Activated T-helper 1 cell treated with anti-CD3 and anti-CD28 coated beads, Interleukin-2, amount 50 U/mL, for 16 hours (primary cell): ENCODE results near the gene MCRIP2.

Experiments used
- DNase-seq, 2 donors: peaks; one replicate each; pipeline ENCODE4 v3.0.0-alpha.2; 2020; ENCODE audit warnings: low read depth in 1 of 2, low spot score in 1 of 2

Gene MCRIP2

DNA sequence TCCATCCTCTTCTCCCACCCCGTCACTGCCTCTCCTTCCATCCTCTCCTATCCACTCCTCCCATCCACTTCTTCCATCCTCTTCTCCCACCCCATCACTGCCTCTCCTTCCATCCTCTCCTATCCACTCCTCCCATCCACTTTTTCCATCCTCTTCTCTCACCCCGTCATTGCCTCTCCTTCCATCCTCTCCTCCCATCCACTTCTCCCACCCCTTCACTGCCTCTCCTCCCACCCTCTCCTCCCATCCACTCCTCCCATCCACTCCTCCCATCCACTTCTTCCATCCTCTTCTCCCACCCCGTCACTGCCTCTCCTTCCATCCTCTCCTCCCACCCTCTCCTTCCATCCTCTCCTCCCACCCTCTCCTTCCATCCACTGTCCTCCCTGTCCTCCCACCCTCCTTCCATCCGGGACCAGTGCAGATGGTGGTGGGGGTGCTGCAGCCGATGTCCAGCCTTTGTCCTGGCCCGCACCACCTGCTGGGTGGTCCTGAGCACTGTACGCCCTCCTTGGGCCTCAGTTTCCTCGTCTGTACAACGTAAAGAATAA is 9.7 kb upstream of the MCRIP2 start:
- no peak for DNase-seq

DNA sequence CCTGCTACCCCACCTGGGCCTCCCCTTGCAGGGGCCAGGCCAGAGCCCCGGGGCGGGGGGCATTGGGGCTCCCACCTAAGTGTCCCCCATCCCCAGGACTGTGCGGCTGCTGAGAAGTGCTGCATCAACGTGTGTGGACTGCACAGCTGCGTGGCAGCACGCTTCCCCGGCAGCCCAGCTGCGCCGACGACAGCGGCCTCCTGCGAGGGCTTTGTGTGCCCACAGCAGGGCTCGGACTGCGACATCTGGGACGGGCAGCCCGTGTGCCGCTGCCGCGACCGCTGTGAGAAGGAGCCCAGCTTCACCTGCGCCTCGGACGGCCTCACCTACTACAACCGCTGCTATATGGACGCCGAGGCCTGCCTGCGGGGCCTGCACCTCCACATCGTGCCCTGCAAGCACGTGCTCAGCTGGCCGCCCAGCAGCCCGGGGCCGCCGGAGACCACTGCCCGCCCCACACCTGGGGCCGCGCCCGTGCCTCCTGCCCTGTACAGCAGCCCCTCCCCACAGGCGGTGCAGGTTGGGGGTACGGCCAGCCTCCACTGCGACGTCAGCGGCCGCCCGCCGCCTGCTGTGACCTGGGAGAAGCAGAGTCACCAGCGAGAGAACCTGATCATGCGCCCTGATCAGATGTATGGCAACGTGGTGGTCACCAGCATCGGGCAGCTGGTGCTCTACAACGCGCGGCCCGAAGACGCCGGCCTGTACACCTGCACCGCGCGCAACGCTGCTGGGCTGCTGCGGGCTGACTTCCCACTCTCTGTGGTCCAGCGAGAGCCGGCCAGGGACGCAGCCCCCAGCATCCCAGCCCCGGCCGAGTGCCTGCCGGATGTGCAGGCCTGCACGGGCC is 8.9 kb upstream of the MCRIP2 start:
- DNase-seq: no peak

DNA sequence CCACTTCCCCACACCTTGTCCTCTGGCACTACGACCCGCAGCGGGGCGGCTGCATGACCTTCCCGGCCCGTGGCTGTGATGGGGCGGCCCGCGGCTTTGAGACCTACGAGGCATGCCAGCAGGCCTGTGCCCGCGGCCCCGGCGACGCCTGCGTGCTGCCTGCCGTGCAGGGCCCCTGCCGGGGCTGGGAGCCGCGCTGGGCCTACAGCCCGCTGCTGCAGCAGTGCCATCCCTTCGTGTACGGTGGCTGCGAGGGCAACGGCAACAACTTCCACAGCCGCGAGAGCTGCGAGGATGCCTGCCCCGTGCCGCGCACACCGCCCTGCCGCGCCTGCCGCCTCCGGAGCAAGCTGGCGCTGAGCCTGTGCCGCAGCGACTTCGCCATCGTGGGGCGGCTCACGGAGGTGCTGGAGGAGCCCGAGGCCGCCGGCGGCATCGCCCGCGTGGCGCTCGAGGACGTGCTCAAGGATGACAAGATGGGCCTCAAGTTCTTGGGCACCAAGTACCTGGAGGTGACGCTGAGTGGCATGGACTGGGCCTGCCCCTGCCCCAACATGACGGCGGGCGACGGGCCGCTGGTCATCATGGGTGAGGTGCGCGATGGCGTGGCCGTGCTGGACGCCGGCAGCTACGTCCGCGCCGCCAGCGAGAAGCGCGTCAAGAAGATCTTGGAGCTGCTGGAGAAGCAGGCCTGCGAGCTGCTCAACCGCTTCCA is 8.1 kb upstream of the MCRIP2 start:
- no peak for DNase-seq

DNA sequence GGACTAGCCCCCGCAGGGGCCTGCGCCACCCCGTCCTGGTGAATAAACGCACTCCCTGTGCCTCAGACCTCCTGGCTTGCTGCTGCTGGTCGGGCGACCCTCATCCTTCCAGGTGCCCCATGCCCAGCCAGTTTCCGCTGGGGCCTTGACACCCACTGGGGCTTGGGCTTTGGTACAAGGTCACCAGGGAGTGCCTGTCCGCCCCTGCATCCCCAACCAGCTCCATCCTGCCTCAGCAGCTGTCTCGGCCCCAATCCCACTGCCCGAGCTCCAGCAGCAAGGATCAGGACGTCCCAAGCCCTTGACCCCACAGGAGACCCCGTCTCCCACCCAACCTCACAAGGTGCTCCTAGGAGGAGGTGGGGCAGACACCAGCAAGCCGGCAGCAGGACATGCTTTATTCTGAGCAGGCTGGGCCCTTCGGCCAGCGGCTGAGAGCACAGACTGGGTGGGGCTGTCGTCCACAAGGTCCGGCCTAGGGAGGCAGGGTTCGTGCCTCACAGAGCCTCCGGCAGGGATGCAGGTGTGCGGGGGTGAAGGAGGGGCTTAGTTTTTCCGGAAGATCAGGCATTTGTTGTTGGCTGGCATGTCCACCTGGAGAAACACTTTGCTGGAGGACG is 7.5 kb upstream of the MCRIP2 start:
- no peak for DNase-seq

DNA sequence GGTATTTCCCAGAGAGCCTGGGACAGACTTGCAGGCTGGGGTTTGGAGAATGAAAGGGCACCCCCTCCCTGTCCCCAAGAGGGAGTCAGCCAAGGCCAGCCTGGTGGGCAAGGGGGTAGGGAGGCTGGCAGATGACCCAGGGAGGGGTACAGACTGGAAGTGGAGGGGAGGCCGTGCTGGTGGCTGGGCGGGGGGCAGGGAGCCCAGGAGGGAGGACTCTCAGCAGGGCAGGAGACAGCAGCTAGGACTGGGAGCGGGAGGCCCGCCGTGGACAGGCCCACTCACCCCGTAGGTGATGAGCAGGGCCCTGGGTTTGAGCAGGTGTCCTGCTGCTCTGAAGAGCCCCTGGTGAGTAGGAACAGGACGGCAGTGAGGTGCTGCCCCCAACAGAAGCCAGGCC is 6.6 kb upstream of the MCRIP2 start:
- DNase-seq: no peak

DNA sequence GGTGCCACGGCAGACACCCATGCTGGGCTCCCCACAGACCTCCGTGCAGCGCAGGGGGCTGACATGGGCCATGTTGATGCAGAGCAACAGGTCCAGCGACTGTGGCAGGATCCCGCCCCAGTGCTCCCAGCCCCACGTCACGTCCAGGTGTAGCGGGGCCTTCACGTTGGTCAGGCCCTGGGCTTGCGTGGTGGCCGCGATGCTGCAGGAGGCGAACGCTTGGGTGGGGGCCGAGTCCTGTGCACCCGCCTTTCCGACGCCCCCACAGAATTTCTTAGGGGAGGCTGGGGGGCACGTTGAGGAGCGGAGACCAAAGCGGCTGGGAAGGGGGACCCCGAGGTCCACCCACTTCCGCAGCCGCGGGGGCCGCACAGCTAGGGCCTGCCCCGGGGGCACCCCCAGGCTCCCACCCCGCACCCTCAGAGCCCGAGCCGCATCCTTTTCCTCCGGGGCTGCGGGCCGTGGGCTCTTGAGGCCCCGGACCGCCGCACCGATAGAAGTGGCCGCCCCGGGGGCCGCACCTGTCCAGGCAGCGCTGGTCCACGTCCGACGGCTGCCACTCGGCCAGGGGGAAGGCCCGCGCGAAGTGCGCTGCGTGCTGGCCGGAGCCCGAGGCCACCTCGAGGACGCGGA is 5.9 kb upstream of the MCRIP2 start:
- no peak for DNase-seq

DNA sequence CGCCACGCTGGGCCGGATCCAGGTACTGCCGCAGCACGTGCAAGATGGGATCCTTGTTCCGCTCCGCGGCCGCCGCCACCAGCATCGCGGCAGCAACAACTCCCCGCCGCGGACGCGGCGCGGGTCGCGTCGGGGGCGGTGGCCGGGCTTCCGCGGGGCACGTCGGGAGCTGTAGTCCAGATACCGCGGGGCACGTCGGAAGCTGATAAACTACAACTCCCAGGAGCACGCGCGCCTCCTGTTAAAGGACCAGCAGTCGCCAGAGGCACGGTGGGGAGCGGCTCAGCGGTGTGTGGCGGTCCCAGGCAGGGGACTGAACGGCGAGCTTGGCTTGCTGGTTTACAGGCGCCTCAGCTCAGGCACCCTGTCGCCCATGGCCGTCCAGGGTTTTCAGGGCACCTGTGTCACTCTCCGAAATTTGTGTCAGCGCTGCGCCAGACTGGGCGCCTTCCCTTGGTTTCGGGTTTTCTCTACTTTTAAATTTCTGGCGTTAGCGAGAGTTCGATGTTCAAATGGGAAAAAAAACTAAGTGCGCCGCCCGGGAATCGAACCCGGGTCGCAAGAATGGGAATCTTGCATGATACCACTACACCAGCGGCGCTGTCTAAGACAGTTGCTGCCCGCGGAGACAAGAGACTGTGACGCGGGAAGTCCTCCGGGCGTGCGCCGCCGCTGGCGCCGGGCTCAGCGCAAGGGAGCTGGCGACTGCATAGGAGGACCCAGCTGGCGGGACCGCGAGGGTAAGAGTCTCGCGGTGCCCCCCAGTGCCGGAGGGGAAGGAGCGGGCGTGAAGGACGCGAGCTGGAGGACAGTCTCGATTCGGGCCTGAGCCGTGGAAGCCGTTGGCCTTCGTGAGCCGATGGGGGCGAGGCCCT is 5.2 kb upstream of the MCRIP2 start, which contains the start of gene METTL26:
TSS of gene METTL26 (minus strand) at position 100 of the 875 bp plus-strand sequence. CDS start at position 85, 15 bp downstream.
- DNase-seq: peak; percentile 83 to 87

DNA sequence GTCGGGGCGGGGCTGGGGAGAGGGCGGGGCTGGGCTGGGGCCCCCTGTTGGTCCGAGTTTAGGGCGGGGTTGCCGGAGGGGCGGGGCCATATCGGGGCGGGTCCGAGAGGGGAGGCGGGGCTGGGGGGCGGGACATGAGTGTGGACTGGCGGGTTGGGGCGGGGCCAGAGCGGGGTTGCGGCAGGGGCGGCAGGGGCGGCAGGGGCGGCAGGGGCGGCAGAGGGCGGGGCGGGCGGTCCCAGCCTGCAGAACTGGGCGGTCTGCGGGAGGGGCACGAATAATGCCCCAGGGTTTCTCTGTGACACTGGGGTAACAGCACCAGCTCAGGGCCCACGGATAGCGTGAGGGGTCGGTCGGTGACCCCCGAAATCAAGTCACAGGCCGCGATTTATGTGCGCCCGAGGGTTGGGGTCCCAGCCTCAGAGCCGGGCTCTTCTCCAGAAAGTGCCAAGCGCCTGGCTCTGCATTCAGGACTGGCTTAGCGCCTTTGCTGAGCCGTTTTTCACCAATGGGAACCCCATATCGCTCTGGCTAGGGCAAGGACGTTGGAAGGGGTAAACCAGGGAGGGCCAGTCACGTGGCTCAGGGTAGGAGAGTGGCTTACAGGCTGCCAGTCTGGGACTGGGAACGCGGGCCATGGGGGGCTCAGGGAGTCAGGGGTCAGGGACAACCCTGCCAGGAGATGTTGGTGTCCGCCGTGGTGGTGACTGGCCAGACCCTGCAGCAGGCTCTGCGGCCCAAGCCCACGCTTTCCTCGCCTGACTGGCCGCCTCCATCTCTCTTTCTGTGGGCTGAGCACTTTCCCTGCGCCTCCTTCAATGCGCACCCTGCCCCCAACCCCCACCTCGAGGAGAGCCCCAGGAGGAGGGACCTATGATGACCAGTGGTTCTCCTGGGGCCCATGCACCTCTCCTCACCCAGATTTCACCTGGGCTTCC is 4.3 kb upstream of the MCRIP2 start:
- DNase-seq: peak; percentile 78 to 79

DNA sequence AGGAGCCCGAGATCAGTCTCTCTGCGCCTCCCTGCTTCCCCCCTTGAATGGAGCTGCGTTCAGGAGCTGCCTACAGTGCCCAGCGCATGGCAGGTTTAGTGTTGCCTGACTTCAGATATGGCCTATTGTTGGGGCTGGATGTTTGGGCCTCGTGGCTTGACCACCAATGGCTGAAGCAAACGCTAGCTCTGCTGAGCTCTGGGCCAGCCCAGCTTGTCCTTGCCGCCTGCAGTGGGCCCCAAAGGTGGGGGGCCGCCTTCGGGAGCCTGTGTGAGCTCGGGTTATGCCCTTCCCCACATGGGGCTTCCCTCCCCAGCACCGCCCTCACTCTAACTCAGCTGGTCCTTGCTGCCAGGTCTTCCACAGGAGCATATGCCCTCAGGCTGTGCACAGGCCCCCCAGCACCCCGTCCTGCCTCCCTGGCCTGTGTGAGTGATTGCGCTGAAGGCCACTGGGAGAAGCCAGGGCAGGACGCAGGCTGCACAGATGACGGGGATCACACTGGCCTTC is 3.5 kb upstream of the MCRIP2 start:
- DNase-seq: no peak

DNA sequence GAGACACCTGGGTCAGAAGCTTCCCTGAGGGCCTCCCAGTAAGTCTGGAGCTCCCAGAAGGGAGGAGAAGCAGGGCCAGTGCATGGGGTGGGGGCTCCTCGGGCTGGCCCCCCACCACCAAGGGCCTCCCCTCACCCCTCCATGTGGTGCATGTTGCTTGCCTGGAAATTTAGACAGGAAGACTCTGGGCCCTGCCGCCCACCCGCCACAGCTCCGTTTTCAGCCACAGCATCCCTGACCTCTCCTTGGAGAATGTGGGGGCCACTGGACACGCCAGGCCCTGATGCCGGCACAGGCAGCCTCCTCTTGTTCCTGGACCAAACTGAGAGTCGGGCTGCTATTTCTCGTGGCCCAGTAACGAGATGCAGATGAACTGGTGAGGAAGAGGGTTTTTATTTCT is 2.8 kb upstream of the MCRIP2 start:
- DNase-seq: no peak

DNA sequence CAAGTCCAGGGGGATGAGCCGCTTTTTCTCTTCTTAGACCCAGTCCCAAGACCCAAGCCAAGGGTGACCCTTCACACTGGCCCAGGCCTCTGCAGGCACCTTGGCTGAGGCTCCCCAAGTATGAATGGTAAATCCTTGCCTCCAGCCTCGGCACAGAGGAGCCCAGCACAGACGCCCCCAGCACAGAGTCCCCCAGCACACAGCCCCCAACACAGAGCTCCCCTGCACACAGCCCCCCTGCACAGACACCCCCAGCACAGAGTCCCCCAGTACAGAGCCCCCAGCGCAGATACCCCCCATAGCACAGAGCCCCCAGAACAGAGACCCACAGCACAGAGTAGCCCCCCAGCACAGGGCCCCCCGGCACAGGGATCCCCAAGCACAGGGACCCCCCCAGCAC is 1.0 kb upstream of the MCRIP2 start:
- no peak for DNase-seq

DNA sequence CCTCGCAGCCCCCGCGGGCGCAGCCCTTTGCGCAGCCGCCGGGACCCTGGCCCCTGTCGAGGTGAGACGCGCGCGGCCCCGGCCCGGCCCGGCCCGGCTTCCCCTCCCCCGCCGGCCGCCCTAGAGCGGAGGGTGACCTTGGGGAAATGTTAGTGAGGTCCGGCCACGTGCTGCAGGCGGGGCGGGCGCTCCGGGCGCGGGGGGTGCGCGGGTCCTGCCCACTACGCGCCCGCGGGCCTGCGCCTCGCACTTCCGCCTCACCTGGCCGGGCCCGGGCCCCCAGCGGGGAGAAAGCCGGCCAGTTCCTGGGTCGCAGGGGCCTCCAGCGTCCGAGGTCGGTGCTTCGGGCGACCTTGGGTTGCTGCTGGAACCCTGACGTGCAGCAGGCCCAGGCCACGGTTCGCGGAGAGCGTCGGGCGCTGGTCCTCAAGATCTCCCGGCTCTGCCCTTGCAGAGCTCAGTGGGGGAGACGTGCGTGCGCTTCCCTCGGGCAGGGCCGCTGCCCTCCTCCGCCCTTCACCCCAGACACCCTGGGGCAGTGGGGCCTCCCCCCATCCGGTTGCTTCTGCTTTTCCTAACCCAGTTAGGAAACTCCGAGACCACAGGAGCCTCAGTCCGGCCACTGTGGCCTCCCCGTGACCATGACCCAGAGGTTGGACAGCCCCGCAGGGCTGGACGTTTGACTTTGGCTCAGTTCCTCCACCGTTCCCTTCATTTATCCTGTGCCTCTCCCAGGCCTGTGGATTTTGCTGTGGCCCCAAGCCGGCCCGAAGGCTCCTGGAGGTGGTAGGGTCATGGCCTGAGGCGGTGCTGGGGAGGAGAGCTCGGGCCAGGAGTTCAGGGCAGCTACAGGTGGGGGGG is 791 bp downstream of the MCRIP2 start:
- no peak for DNase-seq

DNA sequence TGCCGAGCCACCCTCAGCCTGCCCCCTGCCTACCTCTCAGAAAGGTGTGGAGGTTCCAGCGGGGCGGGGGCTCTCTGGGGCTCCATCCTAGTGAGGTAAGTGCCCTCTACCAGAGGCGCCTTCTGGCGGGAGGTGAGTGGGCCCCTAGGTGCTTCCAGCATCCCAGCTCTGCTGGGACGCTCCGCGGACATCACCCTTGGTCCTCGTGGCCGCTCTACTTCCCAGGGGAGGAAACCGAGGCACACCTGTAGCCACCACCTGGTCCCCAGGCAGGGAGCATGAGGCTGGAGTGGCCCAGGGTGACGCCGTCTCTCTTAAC is 1.4 kb downstream of the MCRIP2 start:
- DNase-seq: no peak

DNA sequence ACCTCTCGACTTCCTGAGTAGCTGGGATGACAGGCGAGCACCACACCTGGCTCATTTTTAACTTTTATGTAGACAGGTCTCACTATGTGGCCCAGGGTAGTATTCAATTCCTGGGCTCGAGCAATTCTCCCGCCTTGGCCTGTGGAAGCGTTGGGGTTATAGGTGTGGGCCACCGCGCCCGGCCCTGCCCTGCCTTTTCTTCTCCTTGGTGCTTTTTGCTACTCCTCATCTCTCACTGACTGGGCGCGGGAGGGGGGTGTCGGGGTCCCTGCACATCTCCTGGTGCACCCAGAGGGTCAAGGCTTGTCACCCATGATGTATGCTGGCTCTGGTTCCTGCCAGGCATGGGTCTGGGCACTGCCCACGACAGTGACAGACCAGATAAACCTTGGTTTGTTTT is 2.9 kb downstream of the MCRIP2 start:
- no peak for DNase-seq

DNA sequence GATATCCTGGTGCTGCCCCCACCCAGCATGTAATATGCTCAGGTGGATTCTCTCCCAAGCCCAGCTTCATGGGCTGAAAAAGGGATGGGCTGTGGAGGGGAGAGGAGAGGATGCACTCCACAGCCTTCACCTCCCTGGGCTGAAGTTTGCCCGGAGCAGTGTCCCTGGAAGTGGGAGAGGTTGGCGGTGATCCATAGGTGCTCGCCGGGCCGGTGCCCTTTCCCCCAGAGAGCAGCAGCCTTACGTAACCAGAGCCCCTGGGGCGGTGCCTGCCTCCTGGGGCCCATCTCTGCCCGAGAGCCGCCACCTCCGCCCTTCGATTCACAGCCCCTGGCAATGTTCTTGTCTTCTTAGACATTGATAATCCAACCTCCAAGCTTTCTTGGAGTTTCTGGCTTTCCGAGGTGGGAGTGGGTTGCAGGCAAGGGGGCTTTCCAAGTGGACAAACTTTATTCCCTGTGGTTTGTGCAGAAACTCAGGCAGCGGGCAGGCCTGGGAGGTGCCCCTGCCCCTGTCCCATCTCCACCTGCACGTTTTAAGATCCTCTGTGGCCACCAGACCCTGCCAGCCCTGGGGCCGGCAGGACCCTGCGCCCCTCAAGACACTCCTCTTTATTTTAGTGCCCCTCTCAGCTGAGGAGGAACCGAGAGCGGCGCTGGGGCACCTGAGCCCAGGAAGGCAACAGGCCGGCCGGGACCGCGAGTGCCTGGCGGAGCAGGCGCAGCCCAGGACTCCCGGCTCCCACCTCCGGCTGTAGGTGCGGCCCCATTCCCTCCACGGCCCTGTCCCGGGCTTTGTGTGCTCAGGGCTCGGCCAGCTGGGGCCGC is 4.4 kb downstream of the MCRIP2 start:
- no peak for DNase-seq

DNA sequence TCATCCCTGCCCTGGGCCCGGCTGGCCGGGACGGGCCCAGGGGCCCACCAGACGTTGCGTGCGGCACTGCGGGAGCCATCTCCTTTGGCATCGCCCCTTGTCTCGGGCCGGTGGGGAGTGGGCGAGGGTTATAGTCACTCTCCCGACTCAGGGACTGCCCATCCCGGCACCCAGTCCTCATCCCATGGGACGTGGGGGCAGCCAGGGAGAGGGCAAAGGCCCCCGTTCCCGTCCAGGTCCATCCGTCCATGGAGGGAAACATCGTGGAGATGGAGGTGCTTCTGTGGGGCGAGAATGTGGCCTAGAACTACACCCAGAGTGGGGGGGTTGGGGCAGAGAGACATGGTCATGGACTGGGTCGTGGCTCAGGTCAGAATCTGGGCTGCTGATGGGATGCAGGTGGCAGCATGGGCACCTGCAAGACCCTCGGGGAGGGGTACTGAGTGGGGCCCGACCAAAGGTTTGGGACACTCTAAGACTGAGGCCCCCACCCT is 5.1 kb downstream of the MCRIP2 start:
- DNase-seq: no peak
